B cell (primary cell): ENCODE measurements around the gene NYNRIN. TPM values are rescaled to one million over a fixed set of nuclear protein-coding genes. Genes with fewer than 3 reads are reported as not detected.

Experiments used
- ATAC-seq: fragments of 200-7000 bp; cut with Tn5 transposase; one replicate; pipeline ENCODE4 v1.10.0; 2021; ENCODE audit warnings: low read depth, mild to moderate bottlenecking, moderate number of reproducible peaks, moderate library complexity
- CTCF ChIA-PET: fragments of 350-600 bp; sonication (Branson Sonifier 250); formaldehyde crosslinking; loops from one replicate; lab custom pipeline; 2021; ENCODE audit warnings: antibody characterized with exemption, inconsistent platforms; lab: Charles Lee
- POLR2A ChIA-PET: fragments of 350-600 bp; sonication (Branson Sonifier 250); formaldehyde crosslinking; loops from one replicate; lab custom pipeline; 2021; ENCODE audit warnings: antibody characterized with exemption; lab: Charles Lee
- DNase-seq: peaks from one replicate; pipeline ENCODE4 v3.0.0; 2013
- H2AFZ ChIP-seq: 2 replicates; pipeline ENCODE4 v1.6.1; 2012; ENCODE audit warnings: mild to moderate bottlenecking, low read depth, low read length; ENCODE audit not compliant: insufficient read depth, poor library complexity, severe bottlenecking
- H3K27ac ChIP-seq, 2 donors: 1 replicate in 1 of 2; 2 replicates in 1 of 2; pipeline ENCODE4 v1.5.1; 2012 to 2013; ENCODE audit warnings: low read length in 2 of 2, mild to moderate bottlenecking in 2 of 2, moderate library complexity in 1 of 2
- H3K27me3 ChIP-seq, 4 experiments: fragments of 200-600 bp in 1 of 4; sonication (generic) in 1 of 4; replicated peaks in 1 of 4; 1 replicate in 2 of 4; 2 replicates in 2 of 4; pipeline versions ENCODE4 v1.6.1 to v1.7.0; 2013 to 2016; ENCODE audit warnings: low read length in 3 of 4, mild to moderate bottlenecking in 2 of 4, mixed read lengths in 1 of 4, moderate library complexity in 1 of 4; ENCODE audit not compliant: insufficient read depth in 4 of 4, control insufficient read depth in 3 of 4; ENCODE audit errors: control extremely low read depth in 1 of 4
- H3K36me3 ChIP-seq, 2 experiments: replicated peaks in 1 of 2; 1 replicate in 1 of 2; 2 replicates in 1 of 2; pipeline versions ENCODE4 v1.6.1 to v1.7.1; 2013; ENCODE audit warnings: low read length in 1 of 2; ENCODE audit not compliant: insufficient read depth in 2 of 2, control insufficient read depth in 1 of 2; ENCODE audit errors: control extremely low read depth in 1 of 2, extremely low read depth in 1 of 2
- H3K4me1 ChIP-seq, 2 donors: fragments of 200-600 bp in 1 of 2; sonication (generic) in 1 of 2; 1 replicate in 1 of 2; 2 replicates in 1 of 2; pipeline versions ENCODE4 v1.5.1 to v1.6.1; 2013 to 2017; ENCODE audit warnings: low read length in 2 of 2; ENCODE audit not compliant: control insufficient read depth in 2 of 2, insufficient read depth in 2 of 2
- H3K4me2 ChIP-seq: replicated peaks from 2 replicates; pipeline ENCODE3; 2012; ENCODE audit warnings: mild to moderate bottlenecking, low read depth, low read length; ENCODE audit not compliant: poor library complexity, severe bottlenecking
- H3K4me3 ChIP-seq, 5 experiments: fragments of 200-600 bp in 1 of 5; sonication (generic) in 1 of 5; 1 replicate in 3 of 5; 2 replicates in 2 of 5; pipeline versions ENCODE4 v1.5.1 to v1.7.0; 2011 to 2016; ENCODE audit warnings: low read length in 4 of 5, mild to moderate bottlenecking in 4 of 5, low read depth in 2 of 5, control low read depth in 1 of 5, moderate library complexity in 1 of 5; ENCODE audit not compliant: insufficient read depth in 1 of 5; ENCODE audit errors: control extremely low read depth in 1 of 5, extremely low read depth in 1 of 5
- H3K79me2 ChIP-seq: fragments of 200-600 bp; sonication (generic); one replicate; pipeline ENCODE4 v1.6.0; 2016; ENCODE audit warnings: low read length; ENCODE audit not compliant: control insufficient read depth, insufficient read depth
- H3K9ac ChIP-seq: fragments of 200-600 bp; sonication (generic); 2 replicates; pipeline ENCODE4 v1.6.1; 2017; ENCODE audit warnings: mild to moderate bottlenecking, low read length, moderate library complexity
- H3K9me3 ChIP-seq, 3 donors: one replicate each; pipeline versions ENCODE4 v1.6.1 to v1.7.1; 2013; ENCODE audit warnings: low read length in 2 of 3; ENCODE audit not compliant: control insufficient read depth in 2 of 3, insufficient read depth in 1 of 3; ENCODE audit errors: control extremely low read depth in 1 of 3
- H4K20me1 ChIP-seq: 2 replicates; pipeline ENCODE4 v1.6.0; 2012; ENCODE audit warnings: mild to moderate bottlenecking, low read length; ENCODE audit not compliant: insufficient read depth, control insufficient read depth, poor library complexity, severe bottlenecking
- H3K27ac Mint-ChIP-seq: one replicate; pipeline ENCODE4 v1.8.0; 2021; ENCODE audit warnings: mixed read lengths
- H3K27me3 Mint-ChIP-seq: one replicate; pipeline ENCODE4 v1.8.0; 2021; ENCODE audit warnings: mixed read lengths
- H3K4me1 Mint-ChIP-seq: one replicate; pipeline ENCODE4 v1.8.0; 2021; ENCODE audit warnings: mixed read lengths
- H3K4me3 Mint-ChIP-seq: one replicate; pipeline ENCODE4 v1.8.0; 2021; ENCODE audit warnings: mixed read lengths
- H3K9me3 Mint-ChIP-seq: one replicate; pipeline ENCODE4 v1.8.0; 2022; ENCODE audit warnings: mixed read lengths; ENCODE audit not compliant: insufficient read depth
- CTCF ChIP-seq: fragments of 200-600 bp; IDR thresholded peaks from one replicate; pipeline ENCODE4 v1.8.0; 2022; ENCODE audit warnings: antibody characterized with exemption, mild to moderate bottlenecking
- EZH2 ChIP-seq: IDR thresholded peaks from 2 replicates; pipeline ENCODE4 v1.6.1; 2012; ENCODE audit warnings: borderline replicate concordance, low read depth, mild to moderate bottlenecking, moderate library complexity, low read length; ENCODE audit not compliant: insufficient read depth, poor library complexity, severe bottlenecking
- WGBS: methylation state at CpG from one replicate; pipeline ENCODE4 v1.1.5; 2013; ENCODE audit warnings: missing lambda C conversion rate; ENCODE audit not compliant: insufficient coverage; 5-methylcytosine and 5-hydroxymethylcytosine counted together
- intact Hi-C: fragments of 100-400 bp; cut with micrococcal nuclease; formaldehyde crosslinking; loops from one replicate; pipeline ENCODE4 v1.10.0; 2022
- polyA plus RNA-seq: library from polyadenylated mRNA; depleted of rRNA; stranded (reverse); fragments of >200 nt; gene quantifications from 2 replicates; pipeline ENCODE4 v1.2.3, GENCODE V29; 2012
- total RNA-seq, 2 donors: library from RNA; stranded (reverse); fragments of 120-200 nt in 1 of 2; gene quantifications; 1 replicate in 1 of 2; 2 replicates in 1 of 2; pipeline versions ENCODE4 v1.2.3 to v1.2.4, GENCODE V29; 2013 to 2022

The NYNRIN gene
- total and polyA plus RNA-seq, 2 donors (not counting 1 experiment from before 2014, with no cell fraction given) = 0.04 to 0.34 TPM

GRCh38 chr14:24426150-24426911, 27.5 kb downstream of the NYNRIN start:
- no peak for ATAC-seq
- Mint-ChIP-seq H3K4me3 (no peak overlapping the region), H3K27me3 (no peaks in the 10 kb centered on the region), H3K9me3 (no peaks in the 10 kb centered on the region), H3K27ac (peak overlapping the region; percentile 69), H3K4me1 (peaks cover 16% of the 10 kb centered on the region)
- Histone ChIP-seq H3K27me3 (no peaks in the 10 kb centered on the region), H3K36me3 (peaks cover 0 to 3% of the 10 kb centered on the region in 2 experiments), H4K20me1 (peaks cover 5% of the 10 kb centered on the region), H3K9me3 (no peaks in the 10 kb centered on the region), H2AFZ (no peak overlapping the region), H3K9ac (no peak overlapping the region), H3K79me2 (peaks cover 27% of the 10 kb centered on the region), H3K4me2 (no peak overlapping the region), H3K4me3 (no peak overlapping the region), H3K4me1 (peaks cover 20 to 34% of the 10 kb centered on the region in 2 donors), H3K27ac (no peak overlapping the region)
- intact Hi-C loops = no loop called here
- WGBS = 100% methylated on average over 1 of the region's 2 CpGs
- ChIA-PET POLR2A (no interaction called here), CTCF (interaction anchor here (1.8 to 17.4 kb wide), 3 partner anchors 13 to 92 kb away, joined by 8 to 650 read pairs (median 21); partner anchors contain the start of genes ADCY4 and RIPK3)
- TF ChIP-seq CTCF = no peak
- TF ChIP-seq EZH2 = no peak
- no peak for DNase-seq

GRCh38 chr14:24426912-24427536, 28.2 kb downstream of the NYNRIN start:
- TF ChIP-seq EZH2 (no peak), CTCF (no peak)
- H3K4me3 Mint-ChIP-seq = no peak overlapping the region
- peaks cover 0 to 8% of the 10 kb centered on the region in 2 experiments for H3K36me3 ChIP-seq
- no peak overlapping the region for H2AFZ ChIP-seq
- DNase-seq = no peak
- CTCF ChIA-PET = interaction anchor here (1.3 to 17.4 kb wide), 2 partner anchors 9 to 93 kb away, joined by 5 to 650 read pairs; partner anchors contain the start of genes ADCY4 and RIPK3
- no peak overlapping the region for H3K4me2 ChIP-seq
- peaks cover 27 to 41% of the 10 kb centered on the region in 2 donors for H3K4me1 ChIP-seq
- H3K79me2 ChIP-seq = peaks cover 34% of the 10 kb centered on the region
- no peaks in the 10 kb centered on the region for H3K9me3 Mint-ChIP-seq
- no peak overlapping the region for H3K9ac ChIP-seq
- POLR2A ChIA-PET = no interaction called here
- no peaks in the 10 kb centered on the region for H3K27me3 ChIP-seq
- H3K27ac Mint-ChIP-seq = peak overlapping the region; percentile 69
- WGBS = 30% methylated on average over 5 of the region's 8 CpGs
- H3K27ac ChIP-seq = no peak overlapping the region
- H3K4me1 Mint-ChIP-seq = peaks cover 23% of the 10 kb centered on the region
- H3K4me3 ChIP-seq = no peak overlapping the region
- H4K20me1 ChIP-seq = peaks cover 12% of the 10 kb centered on the region
- ATAC-seq = no peak
- no peaks in the 10 kb centered on the region for H3K27me3 Mint-ChIP-seq
- no peaks in the 10 kb centered on the region for H3K9me3 ChIP-seq
- intact Hi-C loops = no loop called here
